Mesendoderm (in vitro differentiated cells): Measurements from ENCODE around the gene MGRN1.

Experiments
- DNase-seq: peaks from one replicate; pipeline ENCODE4 v3.0.0; 2013
- H2AK5ac ChIP-seq: 2 replicates; pipeline ENCODE4 v1.6.1; 2013; ENCODE audit warnings: low read length, inconsistent platforms
- H2BK120ac ChIP-seq: 2 replicates; pipeline ENCODE4 v1.6.1; 2013; ENCODE audit warnings: low read depth, mild to moderate bottlenecking, low read length, moderate library complexity, mixed read lengths
- H2BK15ac ChIP-seq: replicated peaks from 2 replicates; pipeline ENCODE4 v1.6.1; 2013; ENCODE audit warnings: low read depth, mild to moderate bottlenecking, moderate library complexity
- H2BK5ac ChIP-seq: 2 replicates; pipeline ENCODE4 v1.6.1; 2013; ENCODE audit warnings: low read length, inconsistent platforms
- H3K18ac ChIP-seq: 2 replicates; pipeline ENCODE4 v1.6.1; 2013; ENCODE audit warnings: mild to moderate bottlenecking, low read length, mixed read lengths
- H3K23ac ChIP-seq: one replicate; pipeline ENCODE4 v1.6.1; 2013; ENCODE audit warnings: low read length
- H3K27ac ChIP-seq: 2 replicates; pipeline ENCODE4 v1.5.1; 2013; ENCODE audit warnings: low read depth, mild to moderate bottlenecking, inconsistent platforms, low read length, moderate library complexity
- H3K27me3 ChIP-seq: 2 replicates; pipeline ENCODE4 v1.6.1; 2013; ENCODE audit warnings: low read length, control low read depth, mild to moderate bottlenecking, inconsistent platforms; ENCODE audit not compliant: insufficient read depth, poor library complexity
- H3K36me3 ChIP-seq: 2 replicates; pipeline ENCODE4 v1.6.1; 2013; ENCODE audit warnings: low read length, inconsistent platforms; ENCODE audit not compliant: control insufficient read depth, insufficient read depth
- H3K4ac ChIP-seq: one replicate; pipeline ENCODE4 v1.6.1; 2013; ENCODE audit warnings: low read depth, mild to moderate bottlenecking, low read length, moderate library complexity
- H3K4me1 ChIP-seq: 2 replicates; pipeline ENCODE4 v1.6.1; 2013; ENCODE audit warnings: low read depth, low read length, inconsistent platforms; ENCODE audit not compliant: control insufficient read depth
- H3K4me2 ChIP-seq: 2 replicates; pipeline ENCODE4 v1.6.1; 2013; ENCODE audit warnings: low read length
- H3K4me3 ChIP-seq: 2 replicates; pipeline ENCODE4 v1.5.1; 2013; ENCODE audit warnings: mild to moderate bottlenecking, low read length
- H3K56ac ChIP-seq: one replicate; pipeline ENCODE4 v1.6.1; 2013; ENCODE audit warnings: low read length
- H3K79me1 ChIP-seq: 2 replicates; pipeline ENCODE4 v1.6.1; 2013; ENCODE audit warnings: low read length, inconsistent platforms
- H3K79me2 ChIP-seq: 2 replicates; pipeline ENCODE4 v1.6.1; 2013; ENCODE audit warnings: mild to moderate bottlenecking, low read length; ENCODE audit not compliant: control insufficient read depth, insufficient read depth
- H3K9ac ChIP-seq: 2 replicates; pipeline ENCODE4 v1.6.1; 2013; ENCODE audit warnings: low read length, inconsistent platforms
- H4K5ac ChIP-seq: one replicate; pipeline ENCODE4 v1.6.1; 2013; ENCODE audit warnings: low read length
- H4K8ac ChIP-seq: one replicate; pipeline ENCODE4 v1.6.1; 2013; ENCODE audit warnings: low read depth, mild to moderate bottlenecking, control low read depth, low read length, moderate library complexity
- WGBS: extraction: QIAGEN DNeasy Blood & Tissue Kit; methylation state at CpG from one replicate; pipeline ENCODE4 v1.1.7; 2013; ENCODE audit warnings: low lambda C conversion rate, missing lambda C conversion rate; ENCODE audit not compliant: insufficient coverage; ENCODE audit errors: extremely low coverage; 5-methylcytosine and 5-hydroxymethylcytosine counted together

MGRN1 gene

DNA sequence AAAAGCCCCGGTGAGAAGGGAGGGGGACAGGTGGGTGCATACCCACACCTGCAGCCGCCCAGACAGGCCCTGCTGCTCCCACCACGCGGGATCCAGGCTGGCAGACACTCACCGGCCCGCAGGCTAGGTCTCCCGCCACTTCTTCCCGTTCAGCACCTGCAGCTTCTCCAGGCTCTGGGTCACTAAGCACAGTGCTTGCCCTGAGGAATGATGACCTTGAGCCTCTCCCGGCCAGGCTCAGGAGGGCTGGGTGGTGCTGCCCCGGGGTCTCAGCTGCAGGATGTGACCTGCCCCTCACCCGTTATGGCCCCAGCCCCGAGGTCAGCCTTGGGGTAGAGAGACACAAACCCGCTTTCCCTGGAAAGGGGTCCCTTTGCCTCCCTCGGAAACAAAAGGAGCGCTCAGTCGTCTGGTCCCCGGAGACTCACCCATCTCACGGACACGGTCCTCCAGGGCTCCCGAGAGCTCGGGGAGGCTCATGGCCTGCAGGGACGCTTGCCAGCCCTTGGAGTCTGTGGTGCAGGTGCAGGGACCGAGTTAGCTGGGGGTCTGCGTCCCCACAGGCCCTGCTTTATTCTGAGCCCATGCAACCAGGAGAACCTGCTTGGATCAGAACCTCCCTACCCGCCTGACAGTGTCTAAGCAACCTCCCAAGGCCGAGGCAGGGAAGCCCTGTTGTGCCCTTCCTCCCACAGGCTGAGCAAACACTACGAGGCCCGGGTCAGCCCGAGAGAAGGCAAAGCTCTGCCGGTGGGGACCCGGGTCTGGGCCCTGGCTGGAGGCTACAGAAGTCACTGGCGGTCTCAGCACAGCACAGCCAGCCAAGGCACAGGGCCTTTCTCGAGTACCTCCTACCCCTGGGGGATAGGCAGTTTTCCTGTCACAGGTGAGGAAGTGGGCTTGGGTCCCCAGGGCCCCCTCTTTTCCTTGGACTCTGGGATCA lies 72.5 kb downstream of the MGRN1 start:
- Histone ChIP-seq H3K36me3 (peaks cover 4% of the 10 kb centered on the region), H2BK15ac (no peak overlapping the region), H3K27ac (no peak overlapping the region), H4K8ac (no peak overlapping the region), H3K23ac (no peak overlapping the region), H3K4ac (no peak overlapping the region), H3K18ac (no peak overlapping the region), H3K56ac (no peak overlapping the region), H3K4me3 (no peak overlapping the region), H2BK120ac (no peak overlapping the region), H3K4me1 (no peaks in the 10 kb centered on the region), H3K79me1 (peaks cover 2% of the 10 kb centered on the region), H3K4me2 (no peak overlapping the region), H4K5ac (no peak overlapping the region), H2AK5ac (no peak overlapping the region), H3K9ac (no peak overlapping the region), H3K27me3 (no peaks in the 10 kb centered on the region), H3K79me2 (no peaks in the 10 kb centered on the region), H2BK5ac (no peak overlapping the region)
- WGBS = no CpG with 5 or more reads among the region's 33 CpGs
- DNase-seq = no peak

GRCh38 chr16:4697848-4698291 lies 73.2 kb downstream of the MGRN1 start:
- no peak overlapping the region for H3K9ac ChIP-seq
- H3K4me1 ChIP-seq = no peaks in the 10 kb centered on the region
- H4K8ac ChIP-seq = no peak overlapping the region
- no peak for DNase-seq
- H2BK15ac ChIP-seq = no peak overlapping the region
- H3K18ac ChIP-seq = no peak overlapping the region
- no peak overlapping the region for H3K4ac ChIP-seq
- H4K5ac ChIP-seq = no peak overlapping the region
- no peak overlapping the region for H2BK120ac ChIP-seq
- H3K56ac ChIP-seq = no peak overlapping the region
- H3K4me3 ChIP-seq = no peak overlapping the region
- H3K27me3 ChIP-seq = no peaks in the 10 kb centered on the region
- H2BK5ac ChIP-seq = no peak overlapping the region
- peaks cover 2% of the 10 kb centered on the region for H3K79me1 ChIP-seq
- no peak overlapping the region for H3K27ac ChIP-seq
- H3K4me2 ChIP-seq = no peak overlapping the region
- no CpG with 5 or more reads among the region's 9 CpGs for WGBS
- H3K36me3 ChIP-seq = peaks cover 4% of the 10 kb centered on the region
- no peaks in the 10 kb centered on the region for H3K79me2 ChIP-seq
- H2AK5ac ChIP-seq = no peak overlapping the region
- H3K23ac ChIP-seq = no peak overlapping the region

DNA sequence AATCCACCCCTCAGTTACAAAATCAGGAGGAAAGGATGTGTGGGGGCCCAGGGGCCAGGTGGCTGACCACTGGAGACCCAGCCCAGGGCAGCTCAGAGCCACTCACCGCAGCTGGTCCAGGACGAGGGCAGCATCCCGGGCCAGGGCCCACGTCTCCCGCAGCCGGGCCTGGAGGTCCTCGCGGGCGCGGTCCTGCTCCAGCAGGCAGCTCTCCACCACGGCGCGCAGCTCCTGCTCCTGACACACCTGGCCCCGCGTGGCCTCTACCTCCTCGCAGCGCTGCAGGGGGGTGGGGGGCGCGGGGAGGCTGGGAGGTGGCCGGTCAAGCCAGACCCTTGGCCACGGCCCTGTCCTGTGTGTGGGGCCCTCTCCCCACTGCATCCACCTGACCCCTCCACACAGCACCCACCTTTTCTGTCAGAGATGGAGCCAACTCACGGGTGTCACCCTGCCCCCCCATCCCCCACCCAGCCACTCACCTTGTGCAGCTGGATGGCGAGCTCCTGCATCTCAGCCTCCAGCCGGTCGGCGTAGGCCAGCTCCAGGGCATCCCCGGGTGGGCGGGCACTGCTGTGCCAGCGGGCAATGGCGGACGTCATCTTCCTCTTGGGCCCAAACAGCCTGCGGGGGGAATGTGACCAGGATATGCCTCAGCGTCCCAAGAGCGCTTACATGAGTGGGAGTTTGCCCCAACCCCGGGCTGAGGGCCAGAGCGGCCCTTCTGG lies 73.9 kb downstream of the MGRN1 start:
- H3K4me1 ChIP-seq = no peaks in the 10 kb centered on the region
- no peak overlapping the region for H3K4me3 ChIP-seq
- no peak for DNase-seq
- H3K18ac ChIP-seq = no peak overlapping the region
- no peaks in the 10 kb centered on the region for H3K79me2 ChIP-seq
- no peak overlapping the region for H3K56ac ChIP-seq
- no peak overlapping the region for H2BK120ac ChIP-seq
- H2BK15ac ChIP-seq = no peak overlapping the region
- no peak overlapping the region for H3K4ac ChIP-seq
- no CpG with 5 or more reads among the region's 36 CpGs for WGBS
- no peak overlapping the region for H4K8ac ChIP-seq
- no peak overlapping the region for H4K5ac ChIP-seq
- H2AK5ac ChIP-seq = no peak overlapping the region
- H3K4me2 ChIP-seq = no peak overlapping the region
- H3K9ac ChIP-seq = no peak overlapping the region
- no peaks in the 10 kb centered on the region for H3K27me3 ChIP-seq
- no peak overlapping the region for H3K27ac ChIP-seq
- peaks cover 2% of the 10 kb centered on the region for H3K79me1 ChIP-seq
- no peak overlapping the region for H3K23ac ChIP-seq
- peaks cover 4% of the 10 kb centered on the region for H3K36me3 ChIP-seq
- H2BK5ac ChIP-seq = no peak overlapping the region

- H3K9ac ChIP-seq = no peak overlapping the region
- H3K4me3 ChIP-seq = no peak overlapping the region
- H3K79me1 ChIP-seq = no peaks in the 10 kb centered on the region
- H4K5ac ChIP-seq = no peak overlapping the region
- H2BK15ac ChIP-seq = no peak overlapping the region
- no peak overlapping the region for H2BK120ac ChIP-seq
- no peaks in the 10 kb centered on the region for H3K4me1 ChIP-seq
- no peak for DNase-seq
- no peak overlapping the region for H4K8ac ChIP-seq
- no CpG with 5 or more reads among the region's 19 CpGs for WGBS
- H3K56ac ChIP-seq = no peak overlapping the region
- H3K36me3 ChIP-seq = peaks cover 4% of the 10 kb centered on the region
- no peak overlapping the region for H3K18ac ChIP-seq
- H2AK5ac ChIP-seq = no peak overlapping the region
- no peak overlapping the region for H2BK5ac ChIP-seq
- H3K4ac ChIP-seq = no peak overlapping the region
- no peaks in the 10 kb centered on the region for H3K27me3 ChIP-seq
- H3K23ac ChIP-seq = no peak overlapping the region
- H3K79me2 ChIP-seq = no peaks in the 10 kb centered on the region
- H3K4me2 ChIP-seq = no peak overlapping the region
- no peak overlapping the region for H3K27ac ChIP-seq
Observed at GRCh38 chr16:4699046-4699556, 74.5 kb downstream of the MGRN1 start.

- Histone ChIP-seq H3K36me3 (peaks cover 6% of the 10 kb centered on the region), H3K79me1 (no peaks in the 10 kb centered on the region), H2BK15ac (no peak overlapping the region), H3K27me3 (no peaks in the 10 kb centered on the region), H3K18ac (no peak overlapping the region), H2BK120ac (no peak overlapping the region), H2BK5ac (no peak overlapping the region), H4K8ac (no peak overlapping the region), H3K79me2 (no peaks in the 10 kb centered on the region), H3K9ac (no peak overlapping the region), H3K4me1 (no peaks in the 10 kb centered on the region), H3K27ac (no peak overlapping the region), H3K4ac (no peak overlapping the region), H2AK5ac (no peak overlapping the region), H4K5ac (no peak overlapping the region), H3K4me2 (no peak overlapping the region), H3K23ac (no peak overlapping the region), H3K56ac (no peak overlapping the region), H3K4me3 (no peak overlapping the region)
- no CpG with 5 or more reads among the region's 13 CpGs for WGBS
- no peak for DNase-seq
Observed at GRCh38 chr16:4700380-4700996, 75.9 kb downstream of the MGRN1 start.
